HG03571 (cell line): ENCODE data around the gene IL10RB.
A peak's percentile ranks its signal among the peaks of the same experiment; 100 is the strongest.

Experiments used
- ATAC-seq: cut with Tn5 transposase; IDR thresholded peaks from one replicate; pipeline ENCODE4 v1.9.1; 2021; ENCODE audit not compliant: unreplicated experiment

IL10RB gene

DNA sequence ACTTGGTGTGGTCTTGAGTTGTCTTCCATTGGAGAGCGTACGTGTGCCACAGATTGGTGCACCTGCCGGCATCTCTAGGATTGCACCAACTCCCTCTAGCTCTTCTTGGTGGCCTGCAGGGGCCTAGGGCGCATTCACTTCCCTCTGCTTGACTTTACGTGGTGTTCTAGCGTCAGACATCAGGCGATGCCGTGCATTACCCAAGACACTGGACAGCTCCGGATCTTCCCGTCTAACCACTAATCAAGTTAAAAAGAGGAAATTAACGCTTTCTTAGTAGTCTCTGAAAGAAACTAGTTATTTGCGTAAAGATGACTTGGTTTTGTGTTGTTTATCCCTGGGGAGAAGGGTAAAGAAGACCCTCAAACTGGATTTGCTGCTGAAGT lies 510 bp upstream of the IL10RB start:
- ATAC-seq = peak; percentile 40

DNA sequence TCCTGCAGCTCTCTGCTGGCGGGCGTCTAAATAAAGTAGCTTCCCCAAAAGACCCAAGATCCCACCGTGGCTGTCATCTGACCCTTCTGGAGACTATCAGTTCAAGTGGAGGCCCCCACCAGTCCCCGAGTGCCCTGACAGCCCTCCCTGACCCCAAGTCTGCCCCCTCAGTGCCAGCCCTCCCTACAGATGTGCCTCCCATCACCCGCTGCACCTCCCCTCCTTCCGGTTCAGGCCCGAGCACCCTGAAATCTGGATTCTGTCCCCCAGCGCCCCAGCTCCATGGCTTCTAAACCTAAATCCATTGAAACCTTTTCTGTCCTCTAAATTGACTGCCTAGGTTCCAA lies 595 bp downstream of the IL10RB start:
- ATAC-seq = peak; percentile 10

DNA sequence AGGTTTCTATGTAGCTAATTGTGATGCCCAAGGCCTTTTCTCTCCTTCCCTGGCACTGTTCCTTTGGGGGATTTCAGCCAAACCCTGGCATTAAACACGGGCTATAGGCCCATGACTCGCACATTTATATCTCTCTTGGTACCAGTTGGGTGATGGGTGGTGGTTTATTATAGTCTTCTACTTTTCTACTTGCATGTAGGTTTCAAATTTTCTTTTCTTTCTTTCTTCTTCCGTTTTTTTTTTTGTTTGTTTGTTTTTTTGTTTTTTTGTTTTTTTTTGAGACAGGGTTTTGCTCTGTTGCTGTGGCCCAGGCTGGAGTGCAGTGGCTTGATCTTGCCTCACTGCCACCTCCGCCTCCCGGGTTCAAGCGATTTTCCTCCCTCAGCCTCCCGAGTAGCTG lies 1.1 kb downstream of the IL10RB start:
- no peak for ATAC-seq

DNA sequence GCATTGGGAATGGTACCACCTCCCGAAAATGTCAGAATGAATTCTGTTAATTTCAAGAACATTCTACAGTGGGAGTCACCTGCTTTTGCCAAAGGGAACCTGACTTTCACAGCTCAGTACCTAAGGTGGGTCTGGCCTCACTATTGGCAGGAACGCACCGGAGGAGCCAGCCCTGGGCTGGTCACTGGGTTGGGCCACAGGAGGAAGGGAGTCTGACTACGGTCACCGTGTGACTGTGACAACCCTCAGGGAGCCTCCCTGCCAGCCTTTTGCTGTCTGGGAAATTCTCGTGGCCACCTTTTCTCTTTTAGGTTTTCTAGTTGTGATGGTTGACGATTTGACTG lies 2.2 kb downstream of the IL10RB start:
- ATAC-seq = peak; percentile 6

DNA sequence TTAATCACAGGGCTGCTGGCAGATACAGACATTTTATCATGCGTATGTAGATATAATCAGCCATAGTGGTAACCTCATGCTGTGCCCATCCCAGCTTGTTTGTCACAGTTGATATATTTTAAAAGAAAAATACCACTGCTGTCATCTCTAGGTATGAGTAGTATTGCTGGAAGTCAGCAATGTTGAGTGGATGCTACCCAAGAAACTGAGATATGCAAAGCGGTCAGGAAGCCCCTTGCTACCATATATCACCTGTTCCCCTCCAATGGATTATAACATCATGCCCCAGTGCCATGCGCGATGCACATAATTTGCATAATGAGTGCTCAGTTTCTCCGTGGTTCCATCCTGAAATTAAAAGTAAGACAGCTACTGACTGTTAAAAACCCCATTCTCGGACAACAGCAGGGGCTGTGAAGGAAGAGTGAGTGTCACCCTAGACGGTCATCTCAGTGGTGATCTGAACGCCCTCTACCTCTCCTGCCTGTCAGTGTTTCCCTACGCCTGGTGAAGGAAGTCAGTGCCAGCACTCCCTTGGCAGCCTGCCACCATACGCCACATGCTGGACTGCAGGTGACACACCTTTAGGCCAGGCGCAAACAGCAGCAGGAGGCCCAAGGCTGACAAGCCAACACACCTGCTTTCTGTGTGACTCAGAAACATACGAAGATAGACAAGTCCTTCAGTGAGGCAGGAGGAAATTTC lies 2.7 kb downstream of the IL10RB start:
- peak; percentile 64 for ATAC-seq

DNA sequence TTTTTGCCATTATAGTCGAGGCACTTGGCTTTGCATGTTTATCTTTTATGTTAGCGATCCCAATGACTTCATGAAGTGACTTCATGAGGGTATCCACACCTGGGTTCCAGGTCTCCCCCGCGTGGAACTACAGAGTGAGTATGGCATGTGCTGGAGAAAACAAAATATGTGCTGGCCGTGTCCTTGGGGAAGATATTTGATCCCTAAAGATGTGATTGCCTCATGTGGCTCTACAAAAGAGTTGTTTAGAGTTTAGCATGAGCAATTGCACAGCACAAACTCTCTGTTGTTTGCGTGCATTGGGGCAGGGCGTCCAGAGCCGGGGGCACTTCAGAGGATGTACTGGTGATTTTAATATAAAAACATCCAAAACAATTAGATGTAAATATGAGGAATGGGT lies 4.8 kb downstream of the IL10RB start:
- no peak for ATAC-seq

DNA sequence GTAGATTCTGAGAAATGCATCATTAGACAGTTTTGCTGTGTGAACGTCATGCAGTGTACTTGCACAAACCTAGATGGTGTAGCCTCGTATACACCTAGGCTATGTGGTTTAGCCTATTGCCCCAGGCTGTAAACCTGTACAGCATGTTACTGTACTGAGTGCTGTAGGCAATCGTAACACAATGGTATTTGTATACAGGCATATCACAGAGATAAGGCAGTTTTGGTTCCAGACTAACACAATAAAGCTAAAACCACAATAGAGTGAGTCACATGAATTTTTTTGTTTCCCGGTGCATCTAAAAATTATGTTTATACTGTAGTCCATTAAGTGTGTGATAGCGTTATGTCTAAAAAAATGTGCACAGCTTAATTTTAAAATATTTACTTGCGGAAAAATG lies 6.9 kb downstream of the IL10RB start:
- ATAC-seq = no peak

DNA sequence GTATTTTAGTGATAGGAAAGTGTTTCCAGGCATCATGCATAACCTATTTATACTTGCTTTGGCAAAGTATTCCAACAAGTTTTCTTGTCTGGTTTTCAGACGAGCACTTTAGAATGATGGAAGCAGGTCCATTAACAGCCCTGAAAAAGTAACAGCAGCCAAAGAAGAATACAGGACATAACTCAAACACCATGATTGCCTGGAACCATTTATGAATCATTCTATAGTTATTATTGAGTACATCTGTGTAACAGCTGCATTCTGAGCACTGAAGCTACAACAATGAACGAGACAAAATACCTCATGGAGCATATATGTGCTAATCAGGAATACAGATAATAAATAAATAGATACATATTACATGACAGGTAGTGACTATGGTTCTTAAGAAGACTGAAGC lies 12.6 kb downstream of the IL10RB start:
- ATAC-seq = no peak

DNA sequence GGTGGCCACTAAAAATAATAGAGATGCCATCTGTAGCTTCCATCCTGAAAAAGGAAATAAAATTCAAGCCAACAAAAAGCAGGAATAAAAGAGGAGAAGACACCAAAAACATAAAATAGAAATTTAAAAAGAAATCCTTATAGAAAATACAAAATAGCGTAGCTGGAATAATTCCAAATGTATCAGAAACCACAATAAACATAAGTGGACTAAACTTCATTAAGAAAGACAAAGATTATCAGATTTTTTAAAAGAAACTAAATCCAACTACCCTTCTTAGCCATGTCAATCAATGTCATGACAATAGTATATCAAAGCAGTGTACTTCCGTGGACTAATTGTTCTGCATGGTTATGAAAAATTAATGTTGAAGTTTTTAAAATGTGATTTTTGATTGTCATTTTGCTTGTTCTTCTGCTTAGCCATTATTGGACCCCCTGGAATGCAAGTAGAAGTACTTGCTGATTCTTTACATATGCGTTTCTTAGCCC lies 13.2 kb downstream of the IL10RB start:
- no peak for ATAC-seq

DNA sequence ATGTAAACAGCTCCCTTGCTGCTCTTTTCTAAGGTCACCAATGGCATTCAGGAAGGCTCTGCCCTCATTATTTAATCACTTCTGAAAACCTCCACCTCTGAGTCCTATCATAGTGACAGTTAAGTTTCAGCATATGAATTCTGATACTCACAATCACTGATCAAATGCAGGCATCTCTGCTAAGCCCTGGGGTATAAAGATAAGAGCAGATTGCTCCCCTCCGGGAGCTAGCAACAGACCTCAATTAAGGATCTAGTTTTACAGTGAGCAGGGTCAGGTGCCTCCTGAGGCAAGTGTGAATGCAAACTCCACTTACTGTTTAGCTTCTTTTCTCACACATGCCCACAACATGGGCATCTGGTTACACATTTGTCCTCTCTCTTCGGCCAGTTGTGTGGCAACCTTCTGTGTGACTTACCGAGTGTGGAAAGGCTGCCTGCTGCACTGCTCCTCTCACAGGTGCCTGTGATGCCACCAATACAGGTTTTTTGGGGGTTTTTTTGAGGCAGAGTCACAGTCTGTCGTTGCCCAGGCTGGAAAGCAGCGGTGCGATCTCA lies 15.0 kb downstream of the IL10RB start:
- no peak for ATAC-seq

DNA sequence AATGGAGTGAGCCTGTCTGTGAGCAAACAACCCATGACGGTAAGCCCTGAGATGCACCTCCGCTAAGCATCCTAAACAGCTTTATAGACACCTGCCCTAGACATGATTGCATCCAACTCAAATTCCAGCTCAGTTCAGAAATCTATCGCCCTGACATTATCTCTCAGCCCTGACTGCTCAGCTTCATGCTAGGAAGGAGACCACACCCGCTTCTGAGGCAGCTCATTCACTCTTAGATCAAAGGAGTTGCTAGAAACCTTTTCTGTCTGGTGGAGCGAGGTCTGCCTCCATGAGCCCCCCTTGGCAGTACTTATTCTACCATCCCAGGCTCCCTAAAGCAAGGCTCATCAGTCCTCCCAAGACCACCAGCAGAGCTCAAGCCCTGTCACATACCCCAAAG lies 17.0 kb downstream of the IL10RB start:
- ATAC-seq = no peak

DNA sequence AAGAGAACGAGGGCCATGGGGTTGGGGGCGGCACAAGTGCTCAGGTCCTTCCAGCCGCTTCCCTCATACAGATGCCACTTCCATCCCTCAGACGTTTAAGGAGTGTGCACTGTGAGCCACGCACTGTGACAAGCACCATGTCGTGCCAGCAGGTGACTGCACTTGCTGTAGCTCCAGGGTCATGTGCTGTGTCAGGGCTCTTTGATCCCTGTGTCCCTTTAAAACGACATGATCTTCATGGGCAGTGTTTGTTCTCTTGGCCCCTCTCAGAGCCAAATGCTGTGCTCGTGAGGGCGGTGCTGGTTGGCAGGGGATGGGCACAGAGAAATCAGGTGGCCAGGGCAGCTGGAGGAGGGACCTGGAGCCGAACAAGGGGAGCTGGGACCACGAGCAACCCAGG lies 19.9 kb downstream of the IL10RB start:
- no peak for ATAC-seq

DNA sequence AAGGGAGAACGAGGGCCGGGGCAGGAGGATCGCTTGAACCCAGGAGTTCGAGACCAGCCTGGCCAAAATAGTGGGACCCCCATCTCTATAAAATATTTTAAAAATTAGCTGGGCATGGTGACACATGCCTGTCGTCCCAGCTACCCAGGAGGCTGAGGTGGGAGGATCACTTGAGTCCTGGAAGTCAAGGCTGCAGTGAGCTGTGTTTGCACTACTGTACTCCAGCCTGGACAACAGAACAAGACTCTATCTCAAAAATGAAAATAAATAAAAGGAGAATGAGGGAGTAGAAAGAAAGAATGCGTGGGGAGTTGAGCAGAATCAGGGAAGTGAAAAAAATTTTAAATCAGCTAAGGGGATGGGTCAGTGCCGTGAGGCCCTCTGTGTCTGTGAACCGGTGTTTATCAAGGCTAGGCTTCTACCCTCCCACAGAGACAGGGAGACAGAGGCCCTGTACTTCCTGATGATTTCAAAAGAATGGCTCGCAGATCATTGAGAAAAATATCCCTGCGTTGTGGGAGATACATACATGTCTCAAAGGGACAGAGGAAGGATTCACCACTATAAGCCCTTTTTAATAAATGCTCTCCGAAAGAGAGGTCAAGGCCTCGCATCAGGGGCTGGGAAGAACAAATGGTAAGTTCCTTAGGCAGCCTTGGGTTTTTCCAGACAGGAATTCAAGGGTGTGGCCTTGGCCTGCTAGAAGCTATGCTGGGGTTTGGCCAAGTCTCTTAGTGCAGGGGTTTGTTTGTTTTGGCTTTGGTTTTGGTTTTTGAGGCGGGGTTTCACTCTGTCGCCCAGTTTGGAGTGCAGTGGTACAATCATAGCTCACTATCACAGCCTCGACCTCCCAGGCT lies 20.7 kb downstream of the IL10RB start:
- no peak for ATAC-seq

DNA sequence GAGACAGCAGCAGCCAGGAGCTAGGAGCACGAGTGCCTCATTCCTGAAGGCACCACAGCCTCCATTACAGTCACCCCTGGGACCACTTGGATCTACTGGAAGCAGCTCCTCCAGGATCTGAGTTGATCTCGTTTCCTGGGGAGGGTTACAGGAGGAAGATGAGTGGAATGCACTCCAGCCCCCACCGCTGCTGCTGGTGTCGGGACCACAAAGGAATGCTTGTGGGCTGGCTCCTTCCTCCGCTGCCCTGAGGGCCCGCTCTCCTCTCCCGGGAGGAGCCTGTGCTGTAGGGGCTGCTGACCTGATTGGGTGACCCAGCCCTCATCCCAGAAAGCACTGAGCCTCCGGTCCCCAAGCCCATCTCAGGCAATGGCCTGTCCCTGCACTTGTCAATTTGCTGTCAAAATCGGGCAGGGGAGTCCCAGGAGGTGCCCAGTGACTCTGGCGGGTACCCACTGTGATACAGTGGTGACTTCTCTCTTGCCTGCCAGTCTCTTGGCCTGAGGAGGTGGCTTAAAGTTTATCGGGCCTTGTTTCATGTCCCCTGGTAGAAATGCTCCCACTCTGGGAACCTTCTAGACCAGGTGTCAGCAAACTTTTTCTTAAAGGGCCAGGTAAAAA lies 23.1 kb downstream of the IL10RB start:
- ATAC-seq = no peak

DNA sequence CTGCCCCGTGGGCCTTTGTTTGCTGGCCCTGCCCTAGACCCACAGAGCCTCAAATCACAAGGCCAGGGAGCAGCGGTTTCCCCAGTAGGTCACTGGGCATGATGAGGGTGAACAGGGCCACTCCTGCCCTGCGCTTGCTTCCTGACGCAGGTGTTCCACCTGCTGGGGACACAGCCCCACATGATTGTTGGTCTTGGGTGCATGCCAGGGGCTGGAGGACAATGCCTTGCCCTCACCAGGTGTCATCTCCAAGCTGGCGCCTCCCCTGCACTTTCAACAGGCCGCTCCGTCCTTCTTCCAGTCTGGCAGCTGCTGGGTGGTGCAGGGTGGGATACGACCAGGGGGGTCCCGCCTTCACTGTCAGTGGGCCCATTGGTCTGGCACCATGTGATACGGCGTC lies 24.3 kb downstream of the IL10RB start:
- ATAC-seq = no peak

DNA sequence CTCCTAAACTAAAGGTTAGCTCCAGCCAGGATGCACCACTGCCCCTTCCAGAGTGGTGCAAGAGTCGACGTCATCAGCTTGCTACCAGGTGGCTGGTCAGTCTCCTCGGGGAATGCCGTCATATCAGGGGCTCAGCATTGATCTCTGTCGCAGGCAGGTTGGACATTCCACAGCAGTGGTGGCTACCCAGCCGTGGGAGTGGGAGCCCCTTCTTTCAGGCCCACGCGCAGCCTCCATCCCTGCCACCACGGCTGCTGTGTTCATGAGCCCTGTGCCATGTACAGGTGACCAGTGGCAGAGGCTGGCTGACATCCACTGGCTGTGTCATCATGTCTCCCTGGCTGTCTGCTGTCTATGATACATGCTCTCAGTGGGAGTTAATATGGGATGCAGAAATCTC lies 25.5 kb downstream of the IL10RB start:
- ATAC-seq = no peak

DNA sequence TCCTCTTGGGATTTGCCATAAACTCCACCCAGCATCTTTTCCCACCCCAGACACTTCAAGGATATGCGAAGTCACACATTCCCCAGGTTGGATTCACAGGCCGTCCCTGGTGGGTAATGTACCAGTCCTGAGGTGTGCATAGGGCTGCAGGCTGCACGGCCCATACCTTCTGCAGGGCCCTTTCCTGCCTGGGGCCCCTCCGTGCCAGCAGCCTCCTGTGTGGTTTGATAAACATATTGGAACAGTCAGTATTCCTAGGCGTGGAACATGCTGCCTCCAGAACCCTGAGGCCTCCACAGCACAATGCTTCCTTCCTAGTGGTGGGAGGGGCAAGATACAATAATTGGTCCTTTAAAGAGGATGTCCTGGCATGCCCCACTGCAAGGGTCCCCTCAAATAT lies 26.6 kb downstream of the IL10RB start:
- ATAC-seq = no peak

DNA sequence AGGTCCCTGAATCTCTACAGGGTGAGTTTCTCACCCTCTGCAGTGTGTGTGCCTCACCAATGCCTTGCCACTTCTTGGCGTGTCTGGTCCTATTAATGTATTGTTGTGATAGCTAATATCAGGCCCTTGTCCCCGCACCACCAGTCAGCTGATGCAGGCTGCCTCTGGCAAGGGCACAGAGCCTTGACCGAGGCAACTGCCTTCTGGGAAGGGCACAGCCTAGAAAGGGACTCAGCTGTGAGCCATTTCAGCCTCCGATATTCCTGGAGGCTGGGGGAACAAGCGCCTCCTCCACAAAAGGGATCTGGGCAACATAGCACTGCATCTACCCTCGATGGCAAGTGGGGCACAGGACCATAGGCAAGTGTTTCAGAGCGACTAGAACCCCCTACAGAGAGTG lies 27.0 kb downstream of the IL10RB start:
- no peak for ATAC-seq

DNA sequence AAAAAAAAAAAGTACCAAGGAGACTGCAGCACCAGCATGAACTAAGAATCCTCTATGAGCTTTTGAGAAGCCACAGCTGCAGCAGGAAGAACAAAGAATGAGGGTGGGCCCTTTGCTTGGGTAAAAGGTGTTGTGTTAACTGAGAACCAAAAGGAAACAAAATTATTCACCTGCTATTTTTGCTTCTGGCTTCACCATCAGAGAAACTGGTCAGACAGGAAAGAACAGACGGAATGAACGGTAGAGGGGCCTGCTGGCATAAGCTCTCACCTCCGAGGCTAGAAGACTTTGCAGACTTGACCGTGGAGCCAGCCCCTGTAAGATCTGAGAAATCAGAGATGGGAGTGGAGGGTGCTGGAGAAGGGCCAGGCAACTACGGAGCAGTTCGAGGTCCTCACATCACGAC lies 27.6 kb downstream of the IL10RB start:
- ATAC-seq = no peak

DNA sequence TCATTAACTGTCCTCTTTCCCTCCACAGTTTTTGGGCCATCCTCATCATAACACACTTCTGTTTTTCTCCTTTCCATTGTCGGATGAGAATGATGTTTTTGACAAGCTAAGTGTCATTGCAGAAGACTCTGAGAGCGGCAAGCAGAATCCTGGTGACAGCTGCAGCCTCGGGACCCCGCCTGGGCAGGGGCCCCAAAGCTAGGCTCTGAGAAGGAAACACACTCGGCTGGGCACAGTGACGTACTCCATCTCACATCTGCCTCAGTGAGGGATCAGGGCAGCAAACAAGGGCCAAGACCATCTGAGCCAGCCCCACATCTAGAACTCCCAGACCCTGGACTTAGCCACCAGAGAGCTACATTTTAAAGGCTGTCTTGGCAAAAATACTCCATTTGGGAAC lies 30.0 kb downstream of the IL10RB start:
- no peak for ATAC-seq

DNA sequence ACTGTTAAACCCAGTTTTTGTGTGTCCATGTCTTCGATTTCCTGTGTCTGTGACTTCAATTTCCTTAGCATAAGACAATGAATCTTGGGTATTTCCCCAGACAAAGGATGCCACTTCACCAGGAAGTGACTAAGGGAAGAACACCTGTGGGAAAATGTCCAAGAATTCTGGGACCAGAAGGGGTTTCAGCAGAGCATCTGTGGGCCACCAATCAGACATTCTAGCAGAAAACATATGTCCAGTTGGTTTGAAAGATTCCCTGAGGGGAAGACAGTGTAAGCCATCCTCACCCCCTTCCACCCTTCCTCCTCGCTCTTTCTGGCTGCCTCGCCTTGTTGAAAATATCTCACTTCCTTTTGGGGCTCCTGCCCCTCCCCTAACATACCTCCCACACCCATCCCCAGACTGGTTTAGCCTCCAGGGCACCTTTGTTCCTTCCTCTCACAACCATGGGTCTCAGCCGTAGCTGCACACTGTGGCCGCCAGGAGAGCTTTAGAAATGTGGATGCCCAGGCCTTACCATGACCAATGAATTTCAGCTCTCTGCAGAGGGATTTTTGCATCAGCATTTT lies 33.1 kb downstream of the IL10RB start:
- peak; percentile 51 for ATAC-seq
